ENCODE results near the gene TRIM75. TPM values are rescaled to one million over a fixed set of nuclear protein-coding genes. Genes with fewer than 3 reads are reported as not detected.

Gene TRIM75
- total and polyA plus RNA-seq, 2 experiments from 2014 or later = not detected

GRCh38 chr4:165011403-165011802, 42.3 kb upstream of the TRIM75 start (continued):
- TF ChIP-seq CTCF (conservative IDR thresholded peaks at IDR 0.05; ENCODE audit: low read depth in 2 of 2) (no peak), NANOG (IDR thresholded peaks at IDR 0.05; ENCODE audit: borderline replicate concordance) (no peak), REST (IDR thresholded peaks at IDR 0.05; ENCODE audit: unreplicated experiment) (no peak), EZH2phosphoT487 (IDR thresholded peaks at IDR 0.05; ENCODE audit: unreplicated experiment) (no peak), CREB1 (CRISPR knock-in tag; IDR thresholded peaks at IDR 0.05; ENCODE audit: low read depth) (no peak)

- Histone ChIP-seq H3K4me2 (no peak overlapping the region), H3K36me3 (ENCODE audit: insufficient read depth) (no peaks in the 10 kb centered on the region), H3K4me1 (ENCODE audit: insufficient read depth) (no peaks in the 10 kb centered on the region), H3K27ac (ENCODE audit: low read depth) (no peak overlapping the region), H3K4me3 (no peak overlapping the region), H3K9me2 (ENCODE audit: insufficient read depth) (no peaks in the 10 kb centered on the region), H4K20me1 (replicated peaks; ENCODE audit: insufficient read depth) (no peaks in the 10 kb centered on the region), H3K79me2 (replicated peaks; ENCODE audit: insufficient read depth) (no peaks in the 10 kb centered on the region), H2AFZ (no peak overlapping the region), H3F3A (replicated peaks; ENCODE audit: low read depth) (no peaks in the 10 kb centered on the region), H3K27me3 (ENCODE audit: insufficient read depth) (no peaks in the 10 kb centered on the region)
- Mint-ChIP-seq H3K27me3 (ENCODE audit: insufficient read depth, low read depth, poor library complexity) (peaks cover 14% of the 10 kb centered on the region), H3K4me3 (no peak overlapping the region), H3K36me3 (ENCODE audit: low read depth) (no peaks in the 10 kb centered on the region), H3K27ac (no peak overlapping the region), H3K4me1 (no peaks in the 10 kb centered on the region), H3K9me3 (no peaks in the 10 kb centered on the region)
- ATAC-seq (no peak), DNase-seq (ENCODE audit: low spot score) (no peak)
- TF ChIP-seq JUNB (IDR thresholded peaks at IDR 0.05; ENCODE audit: unreplicated experiment) = no peak
- TF ChIP-seq REST (IDR thresholded peaks at IDR 0.05; ENCODE audit: unreplicated experiment) = no peak
- TF ChIP-seq POLR2AphosphoS5 (IDR thresholded peaks at IDR 0.05; ENCODE audit: low read depth) = no peak
- TF ChIP-seq ETS1 (IDR thresholded peaks at IDR 0.05) = no peak
Observed at GRCh38 chr4:165013691-165014090, 40.0 kb upstream of the TRIM75 start.

Measured in GM23338 (cell line).